Right atrium auricular region (tissue), 2 donors: ENCODE data around the gene ZFP92. TPM values are rescaled to one million over a fixed set of nuclear protein-coding genes. Genes with fewer than 3 reads are reported as not detected.

Experiments
- DNase-seq: peaks from one replicate; pipeline ENCODE4 v3.0.0-alpha.2; 2019; ENCODE audit warnings: low spot score
- H3K27ac ChIP-seq, 2 donors: fragments of 200-600 bp; sonication (generic); 1 replicate in 1 of 2; 2 replicates in 1 of 2; pipeline ENCODE4 v1.5.1; 2016 to 2019
- H3K27me3 ChIP-seq, 2 donors: fragments of 200-600 bp; sonication (generic); one replicate each; pipeline versions ENCODE4 v1.5.1 to v1.6.0; 2017 to 2019
- H3K36me3 ChIP-seq: fragments of 200-600 bp; sonication (generic); one replicate; pipeline ENCODE4 v1.5.1; 2016
- H3K4me1 ChIP-seq, 2 donors: fragments of 200-600 bp; sonication (generic); one replicate each; pipeline versions ENCODE4 v1.5.1 to v1.6.0; 2017 to 2019
- H3K4me3 ChIP-seq, 2 donors: fragments of 200-600 bp; sonication (generic); 1 replicate in 1 of 2; 2 replicates in 1 of 2; pipeline ENCODE4 v1.5.1; 2017 to 2019; ENCODE audit warnings: mild to moderate bottlenecking in 1 of 2, moderate library complexity in 1 of 2
- H3K9me3 ChIP-seq, 2 donors: fragments of 200-600 bp; sonication (generic); one replicate each; pipeline ENCODE4 v1.5.1; 2019
- CTCF ChIP-seq, 2 donors: fragments of 200-600 bp; sonication (generic); IDR thresholded peaks; one replicate each; pipeline ENCODE4 v1.5.1; 2019; ENCODE audit warnings: antibody characterized with exemption in 2 of 2
- total RNA-seq, 2 donors: library from RNA; depleted of rRNA; stranded (reverse); fragments of >200 nt; gene quantifications; one replicate each; pipeline ENCODE4 v1.1.0, GENCODE V29; 2016

The ZFP92 gene
- total RNA-seq, 2 donors from 2014 or later: 0.85 to 1.6 TPM

GRCh38 chrX:153447581-153447960, 36.3 kb downstream of the ZFP92 start:
- H3K27ac ChIP-seq: no peak overlapping the region
- no peaks in the 10 kb centered on the region for H3K4me1 ChIP-seq
- no peaks in the 10 kb centered on the region for H3K9me3 ChIP-seq
- TF ChIP-seq CTCF (IDR thresholded peaks at IDR 0.05): no peak
- H3K36me3 ChIP-seq: no peaks in the 10 kb centered on the region
- H3K27me3 ChIP-seq: no peaks in the 10 kb centered on the region
- no peak overlapping the region for H3K4me3 ChIP-seq
- DNase-seq: no peak

- H3K36me3 ChIP-seq: no peaks in the 10 kb centered on the region
- no peak for DNase-seq
- no peak overlapping the region for H3K27ac ChIP-seq
- no peak overlapping the region for H3K4me3 ChIP-seq
- H3K4me1 ChIP-seq: no peaks in the 10 kb centered on the region
- H3K27me3 ChIP-seq: no peaks in the 10 kb centered on the region
- TF ChIP-seq CTCF (IDR thresholded peaks at IDR 0.05): no peak
- no peaks in the 10 kb centered on the region for H3K9me3 ChIP-seq
Observed at GRCh38 chrX:153448556-153449367, 37.5 kb downstream of the ZFP92 start.

GRCh38 chrX:153449368-153450113, 38.3 kb downstream of the ZFP92 start:
- H3K27ac ChIP-seq: no peak overlapping the region
- TF ChIP-seq CTCF (IDR thresholded peaks at IDR 0.05): no peak
- H3K4me1 ChIP-seq: no peaks in the 10 kb centered on the region
- no peaks in the 10 kb centered on the region for H3K27me3 ChIP-seq
- no peak for DNase-seq
- H3K4me3 ChIP-seq: no peak overlapping the region
- H3K36me3 ChIP-seq: no peaks in the 10 kb centered on the region
- no peaks in the 10 kb centered on the region for H3K9me3 ChIP-seq

GRCh38 chrX:153450114-153450948, 39.1 kb downstream of the ZFP92 start:
- Histone ChIP-seq H3K36me3 (no peaks in the 10 kb centered on the region), H3K27ac (no peak overlapping the region), H3K27me3 (no peaks in the 10 kb centered on the region), H3K4me3 (no peak overlapping the region), H3K9me3 (no peaks in the 10 kb centered on the region), H3K4me1 (no peaks in the 10 kb centered on the region)
- no peak for DNase-seq
- TF ChIP-seq CTCF (IDR thresholded peaks at IDR 0.05): no peak

- DNase-seq: no peak
- TF ChIP-seq CTCF (IDR thresholded peaks at IDR 0.05): no peak
- Histone ChIP-seq H3K27ac (no peak overlapping the region), H3K4me3 (no peak overlapping the region), H3K27me3 (no peaks in the 10 kb centered on the region), H3K36me3 (no peaks in the 10 kb centered on the region), H3K9me3 (no peaks in the 10 kb centered on the region), H3K4me1 (no peaks in the 10 kb centered on the region)
Observed at GRCh38 chrX:153450949-153451277, 39.6 kb downstream of the ZFP92 start.
